ENCODE results near the gene NUTF2. TPM values are rescaled to one million over a fixed set of nuclear protein-coding genes. Genes with fewer than 3 reads are reported as not detected.
A peak's percentile ranks its signal among the peaks of the same experiment; 100 is the strongest.

NUTF2 gene
- polyA plus RNA-seq (ENCODE audit: insufficient read length in 4 of 4): 100 to 1,000 TPM; 121 to 130 (median 129) TPM

DNA sequence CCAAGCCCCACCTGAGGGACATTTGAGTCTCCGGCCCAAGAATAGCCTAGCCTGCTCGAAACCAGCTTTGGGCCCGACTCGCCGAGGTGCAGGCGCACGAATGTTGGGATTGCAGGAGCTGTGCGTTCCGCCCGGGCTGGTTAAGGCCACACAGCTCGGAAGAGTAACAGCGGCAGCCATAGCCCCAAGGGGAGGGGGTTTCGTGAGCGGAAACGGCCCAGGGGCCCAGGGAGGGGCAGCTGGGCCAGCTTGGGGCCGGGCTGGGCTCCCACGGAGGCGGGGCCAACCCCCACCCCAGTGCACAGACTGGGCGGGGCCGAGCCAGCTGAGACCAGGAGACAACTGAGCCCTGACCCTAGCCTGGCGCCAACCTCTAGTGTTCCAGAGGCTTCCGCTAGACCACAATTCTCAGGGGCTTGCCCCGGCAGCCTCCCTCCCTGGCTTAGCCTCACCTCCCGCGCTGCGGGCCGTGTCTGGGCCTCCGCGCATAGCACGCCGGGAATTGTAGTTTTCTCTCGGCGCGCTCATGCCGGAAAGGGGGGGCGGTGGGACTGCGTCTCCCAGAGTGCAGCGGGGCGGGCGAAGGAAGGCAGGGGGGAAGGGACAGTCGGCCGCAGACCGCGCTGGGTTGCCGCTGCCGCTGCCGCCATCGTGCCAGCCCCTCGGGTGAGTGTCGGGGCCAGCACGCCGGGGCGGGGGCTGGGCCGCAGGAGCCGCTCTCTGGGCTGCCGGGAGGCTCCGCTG lies at the start of gene NUTF2:
TSS of gene NUTF2 (plus strand) at position 614 of the 744 bp plus-strand sequence. CDS start 18,198 bp downstream, outside the sequence.
- DNase-seq (ENCODE audit: low read depth in 4 of 4, low spot score in 3 of 4): peak; percentile 93 to 95 (median 94)

DNA sequence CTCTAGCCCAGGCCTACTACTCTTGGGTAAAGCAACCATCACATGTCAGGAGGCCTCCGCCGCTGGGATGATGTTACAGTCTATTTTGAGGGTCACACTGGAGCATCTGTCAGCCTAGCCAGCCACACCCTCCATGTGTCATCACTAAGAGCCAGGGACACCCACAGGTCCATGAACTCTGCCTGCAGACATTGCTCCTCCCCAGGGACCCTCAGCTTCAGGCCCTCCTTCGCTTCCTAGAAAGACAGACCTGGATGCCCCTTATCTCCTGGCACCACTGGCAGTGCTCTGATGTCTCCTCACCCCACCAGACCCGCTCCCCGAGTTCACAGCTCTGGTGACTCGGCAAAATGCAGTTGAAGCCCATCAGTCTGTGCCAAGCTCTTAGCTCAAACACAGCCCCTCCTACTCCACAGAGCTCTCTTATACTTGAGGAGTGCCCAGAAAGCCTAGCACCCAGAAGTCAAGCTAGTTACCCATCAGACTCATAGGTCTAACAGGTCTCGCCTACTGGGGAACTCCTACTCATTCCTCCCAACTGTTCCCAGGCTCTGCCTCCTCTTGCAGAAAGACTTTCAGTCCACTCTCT lies 46.3 kb upstream of the NUTF2 start:
- no peak for DNase-seq (ENCODE audit: low read depth in 4 of 4, low spot score in 3 of 4)

DNA sequence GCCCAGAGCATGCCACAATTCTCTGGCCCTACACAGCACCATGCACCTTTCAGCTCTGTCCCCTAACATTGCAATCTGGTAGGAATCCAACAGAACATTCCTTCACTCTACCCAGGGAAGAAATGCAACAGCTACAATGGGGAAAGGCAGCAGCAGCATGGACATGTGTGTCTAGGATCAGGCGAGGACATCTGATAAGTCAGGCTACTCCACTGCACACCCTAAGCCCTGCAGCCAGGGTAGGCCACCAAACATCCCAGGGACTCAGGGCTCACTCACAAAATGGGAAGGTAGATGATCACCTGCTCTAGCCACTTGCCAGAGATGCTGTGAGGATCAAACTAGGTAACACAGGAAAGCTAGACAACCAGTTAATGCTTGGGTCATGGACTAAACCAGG lies 45.5 kb upstream of the NUTF2 start:
- no peak for DNase-seq (ENCODE audit: low read depth in 4 of 4, low spot score in 3 of 4)

DNA sequence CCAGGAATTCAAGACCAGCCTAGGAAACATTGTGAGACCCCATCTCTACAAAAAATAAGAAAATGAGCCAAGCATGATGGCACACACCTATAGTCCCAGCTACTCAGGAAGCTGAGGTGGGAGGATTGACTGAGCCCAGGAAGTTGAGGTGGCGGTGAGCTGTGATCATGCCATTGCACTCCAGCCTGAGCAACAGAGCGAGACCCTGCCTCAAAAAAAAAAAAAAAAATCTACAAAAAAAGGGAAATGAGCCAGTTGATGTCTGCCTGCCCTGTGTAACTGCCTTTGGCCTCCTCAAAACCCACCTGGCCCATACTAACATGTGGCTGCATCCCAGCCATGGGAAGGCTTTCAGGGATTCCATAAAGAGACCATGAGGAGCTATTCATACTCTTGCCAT lies 44.9 kb upstream of the NUTF2 start:
- no peak for DNase-seq (ENCODE audit: low read depth in 4 of 4, low spot score in 3 of 4)

DNA sequence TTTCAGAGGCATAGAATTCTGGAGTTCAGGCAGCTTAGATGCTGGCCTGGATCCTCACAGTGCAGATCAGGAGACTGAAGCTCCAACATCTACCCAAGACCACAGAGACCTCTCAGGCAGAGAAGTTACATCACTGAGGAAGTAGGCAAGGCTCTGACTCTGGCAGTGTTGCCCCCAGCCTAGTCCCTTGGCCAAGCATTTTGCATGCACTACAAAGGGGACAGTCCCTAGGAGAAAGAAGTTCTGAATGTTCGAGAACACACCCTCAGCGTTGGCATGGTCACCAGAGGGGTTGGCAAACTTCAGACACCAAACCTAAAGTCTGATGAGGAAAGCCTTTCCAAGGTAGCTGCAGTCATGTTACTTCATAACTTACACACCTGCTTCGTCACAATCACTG lies 42.8 kb upstream of the NUTF2 start:
- no peak for DNase-seq (ENCODE audit: low read depth in 4 of 4, low spot score in 3 of 4)

DNA sequence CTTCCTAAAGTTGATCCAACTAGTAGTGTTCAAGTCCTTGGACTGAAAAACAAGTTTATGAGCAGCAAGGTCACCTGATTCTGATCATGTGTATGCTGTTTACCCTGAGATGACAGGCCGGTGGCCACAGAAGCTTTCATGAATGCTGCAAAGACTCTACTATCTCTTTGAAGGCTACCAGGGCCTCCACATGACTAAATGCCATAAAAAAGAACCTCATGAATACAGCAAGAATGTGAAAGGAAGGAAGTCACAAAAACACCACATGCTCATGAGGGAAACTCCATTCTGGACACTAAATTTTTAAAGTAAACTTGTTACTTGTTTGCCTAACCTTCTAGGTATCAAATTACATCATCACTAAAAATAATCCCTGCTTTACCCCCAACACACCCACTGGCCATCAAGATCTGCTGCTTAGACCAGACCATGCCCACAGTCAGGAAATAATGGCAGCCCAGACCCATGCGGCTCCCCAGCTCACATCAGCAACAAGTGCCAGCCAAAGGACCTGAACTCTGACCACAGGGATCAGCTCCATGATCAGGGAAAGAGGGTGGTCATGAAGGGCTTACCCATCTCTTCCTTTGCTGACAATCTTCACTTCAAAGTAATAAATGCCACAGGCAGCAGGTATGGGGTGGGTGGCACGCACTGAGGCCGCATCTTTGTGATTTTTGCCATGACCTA lies 41.7 kb upstream of the NUTF2 start:
- no peak for DNase-seq (ENCODE audit: low read depth in 4 of 4, low spot score in 3 of 4)

DNA sequence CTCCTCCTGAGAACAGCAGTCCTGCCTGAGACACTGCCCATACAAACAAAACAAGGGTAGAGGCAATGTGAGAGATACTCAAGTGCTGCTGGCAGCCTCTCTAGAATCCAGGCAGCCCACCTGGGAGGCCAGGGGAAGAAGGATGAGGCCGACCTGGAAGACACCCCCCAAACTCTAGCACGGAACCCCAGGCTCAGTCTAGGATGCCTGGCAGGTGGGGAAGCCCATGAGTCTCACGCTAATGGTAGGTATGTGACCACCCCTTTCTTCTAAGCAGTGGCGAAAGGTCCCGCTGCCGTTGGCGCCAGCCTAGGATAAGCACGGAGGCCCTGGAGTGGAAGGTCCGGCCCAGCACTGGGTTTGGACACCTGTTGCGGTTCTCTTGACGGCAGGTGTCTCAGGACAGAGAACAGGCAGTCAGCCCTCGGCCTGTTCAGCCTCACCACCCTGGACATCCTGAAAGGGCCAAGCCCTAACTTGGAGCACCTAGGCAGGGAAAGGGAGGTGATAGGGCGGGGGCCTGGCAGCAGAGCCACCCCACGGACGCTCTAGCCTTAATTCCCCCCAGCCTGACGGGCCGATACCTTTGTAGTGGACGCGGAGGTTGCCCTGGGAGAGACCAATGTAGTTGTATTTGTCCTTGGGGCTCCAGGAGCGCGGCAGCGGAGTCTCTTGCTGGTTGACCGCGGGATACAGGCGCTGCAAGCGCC lies 40.9 kb upstream of the NUTF2 start:
- no peak for DNase-seq (ENCODE audit: low read depth in 4 of 4, low spot score in 3 of 4)

DNA sequence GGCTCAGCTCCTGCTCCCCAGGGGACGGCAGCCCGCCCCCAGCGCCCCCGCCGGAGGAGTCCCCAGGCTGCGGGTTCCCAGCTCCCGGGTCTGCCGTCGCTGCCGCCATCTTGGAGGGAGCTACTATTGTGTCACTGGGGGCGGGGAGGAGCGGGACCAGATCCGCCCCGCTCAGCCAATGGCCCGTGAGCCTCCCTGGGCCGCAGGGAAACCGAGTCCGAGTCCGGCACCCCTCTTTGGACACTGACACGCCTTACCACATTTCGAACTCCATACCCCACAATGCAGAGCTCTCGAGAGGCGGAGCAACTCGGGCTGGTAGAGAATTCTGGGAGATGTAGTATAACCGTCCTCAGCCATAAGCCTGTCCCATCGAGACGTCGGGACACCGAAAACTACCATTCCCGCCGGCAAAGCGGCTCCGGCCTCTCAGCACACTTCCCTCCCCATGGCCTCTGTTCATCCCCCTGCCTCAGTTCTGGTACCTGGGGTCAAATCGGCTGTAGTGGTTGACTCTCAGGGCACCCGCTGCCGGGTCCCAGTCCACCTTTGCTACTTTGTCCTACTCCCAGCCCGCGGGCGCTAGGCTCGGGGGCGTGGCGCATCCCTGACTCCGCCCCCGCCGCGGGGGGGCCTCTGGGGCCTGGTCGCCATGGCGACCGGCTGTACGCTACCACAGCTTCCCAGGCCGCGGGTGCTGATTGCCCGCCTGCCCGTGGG lies 40.1 kb upstream of the NUTF2 start, which contains the start of the genes RANBP10 and TSNAXIP1:
TSS of gene RANBP10 (minus strand) at position 133 of the 720 bp plus-strand sequence. CDS start at position 109, 24 bp downstream.
TSS of gene TSNAXIP1 (plus strand) at position 462 of the 720 bp plus-strand sequence. CDS start 261 bp downstream, outside the sequence.
- DNase-seq (ENCODE audit: low read depth in 4 of 4, low spot score in 3 of 4): peak; percentile 92 to 99 (median 97)

DNA sequence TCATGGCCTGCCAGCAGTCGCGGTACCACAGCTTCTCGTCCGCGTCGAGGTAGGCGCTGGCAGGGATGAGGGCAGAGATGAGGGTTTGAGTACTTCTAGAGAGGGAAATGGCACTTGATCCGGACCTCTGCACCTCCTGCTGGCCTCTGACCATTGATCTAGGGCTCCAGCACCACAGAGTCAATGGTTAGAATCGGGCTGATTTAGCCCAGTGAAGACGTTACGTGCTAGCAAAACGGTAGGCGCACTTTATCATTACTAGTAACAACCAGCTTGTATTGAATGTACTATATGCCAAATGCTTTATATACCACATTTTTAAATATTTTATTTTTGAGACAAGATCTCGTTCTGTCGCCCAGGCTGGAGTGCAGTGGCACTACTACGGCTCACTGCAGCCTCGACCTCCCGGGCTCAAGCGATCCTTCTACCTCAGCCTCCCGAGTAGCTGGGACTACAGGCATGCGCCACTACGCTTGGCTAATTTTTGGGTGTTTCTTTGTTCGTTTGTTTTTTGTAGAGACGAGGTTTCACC lies 39.5 kb upstream of the NUTF2 start:
- DNase-seq (ENCODE audit: low read depth in 4 of 4, low spot score in 3 of 4): no peak

DNA sequence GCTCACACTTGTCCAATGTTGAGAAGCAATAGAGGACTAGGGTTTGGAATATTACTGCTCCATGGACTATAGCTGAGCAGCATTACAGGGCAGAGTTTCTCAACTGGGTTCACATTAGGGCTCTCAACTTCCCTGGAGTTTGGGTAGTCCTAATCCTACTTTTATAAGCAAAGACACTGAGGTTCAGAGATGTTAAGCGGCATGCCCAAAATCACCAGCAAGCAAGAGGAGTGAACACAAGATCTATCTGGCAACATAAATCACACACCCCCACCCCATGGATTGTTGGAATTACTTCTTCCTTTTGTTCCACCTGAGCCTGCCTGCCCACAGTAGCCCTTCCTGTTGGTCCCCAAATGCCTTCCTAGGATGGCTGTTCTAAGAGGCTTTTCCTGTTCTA lies 34.8 kb upstream of the NUTF2 start:
- DNase-seq (ENCODE audit: low read depth in 4 of 4, low spot score in 3 of 4): no peak

DNA sequence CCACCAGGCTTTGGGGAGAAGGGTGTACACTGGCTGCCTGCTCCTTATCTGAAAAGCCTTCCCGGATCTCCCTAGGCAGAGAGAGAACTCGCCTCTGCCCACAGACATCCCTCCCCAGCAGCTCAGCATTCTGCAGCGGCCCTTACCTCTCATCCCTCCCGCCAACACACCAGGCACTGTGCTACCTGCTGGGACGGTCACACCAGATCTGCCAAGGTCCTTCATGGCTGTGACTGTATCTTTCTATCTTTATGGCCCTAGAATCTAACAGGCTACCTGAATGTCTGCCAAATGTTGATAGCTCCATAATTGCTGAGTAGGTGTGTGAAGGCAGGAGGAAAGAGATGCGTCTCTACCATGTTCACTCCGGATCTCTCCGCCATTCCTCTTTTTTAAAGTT lies 32.2 kb upstream of the NUTF2 start:
- DNase-seq (ENCODE audit: low read depth in 4 of 4, low spot score in 3 of 4): no peak

DNA sequence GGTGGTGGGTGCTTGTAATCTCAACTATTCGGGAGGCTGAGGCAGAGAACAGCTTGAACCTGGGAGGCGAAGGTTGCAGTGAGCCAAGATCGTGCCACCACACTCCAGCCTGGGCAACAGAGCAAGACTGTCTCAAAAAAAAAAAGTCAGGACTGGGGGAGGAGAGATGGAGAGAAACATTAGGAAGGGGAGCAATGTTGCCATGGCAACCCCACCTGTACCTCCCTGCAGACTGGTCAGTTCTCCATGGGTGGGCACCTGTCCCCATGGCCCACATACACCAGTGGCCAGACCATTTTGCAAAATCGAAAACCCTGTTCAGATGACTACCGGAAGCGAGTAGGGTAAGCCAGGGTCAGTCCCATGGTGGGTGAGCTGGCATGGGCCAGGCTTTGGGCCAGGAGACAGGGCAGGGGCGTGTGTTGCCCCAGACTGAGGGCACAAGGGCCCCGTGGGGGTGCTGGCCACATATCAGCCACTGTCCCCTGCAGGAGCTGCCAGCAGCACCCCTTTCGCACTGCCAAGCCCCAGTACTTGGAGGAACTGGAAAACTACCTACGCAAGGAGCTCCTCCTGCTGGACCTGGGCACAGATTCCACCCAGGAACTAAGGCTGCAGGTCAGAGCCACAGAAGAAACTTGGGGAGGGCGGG lies 26.0 kb upstream of the NUTF2 start:
- DNase-seq (ENCODE audit: low read depth in 4 of 4, low spot score in 3 of 4): no peak

DNA sequence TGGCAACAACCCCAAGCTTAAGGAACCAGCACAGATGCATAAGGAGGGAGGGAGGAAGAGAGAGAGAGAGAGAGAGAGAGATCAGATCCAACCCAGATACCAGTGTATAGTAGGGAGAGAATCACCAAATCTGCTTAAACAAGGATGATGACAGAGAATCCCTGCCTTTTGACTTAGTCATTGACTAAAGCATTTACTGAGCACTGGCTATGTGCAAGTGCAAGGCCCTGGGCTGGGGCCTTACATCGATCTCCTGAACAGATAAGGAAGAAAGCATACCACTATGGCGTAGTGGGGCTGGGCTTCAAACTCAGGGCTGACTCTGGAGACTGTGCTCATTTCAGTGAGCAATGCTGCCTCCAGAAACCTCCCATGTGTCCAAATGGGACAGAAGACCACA lies 24.2 kb upstream of the NUTF2 start:
- DNase-seq (ENCODE audit: low read depth in 4 of 4, low spot score in 3 of 4): no peak

DNA sequence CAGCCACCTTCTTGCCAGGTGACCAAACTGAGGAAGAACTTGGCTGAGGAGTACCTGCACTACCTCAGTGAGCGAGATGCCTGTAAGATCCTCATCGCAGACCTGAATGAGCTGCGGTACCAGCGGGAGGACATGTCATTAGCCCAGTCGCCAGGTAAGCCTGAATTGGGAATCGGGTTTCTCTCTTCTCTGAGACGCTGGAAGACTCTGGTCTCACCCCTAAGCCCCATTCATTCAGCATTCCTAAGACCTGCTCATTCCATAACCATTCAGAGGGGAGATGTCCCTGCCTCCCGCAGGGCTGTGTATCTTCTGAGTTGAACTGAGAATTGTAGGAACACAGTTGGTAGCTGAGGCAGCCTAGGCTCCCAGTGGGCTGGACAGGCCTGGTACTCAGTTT lies 21.6 kb upstream of the NUTF2 start:
- DNase-seq (ENCODE audit: low read depth in 4 of 4, low spot score in 3 of 4): no peak

DNA sequence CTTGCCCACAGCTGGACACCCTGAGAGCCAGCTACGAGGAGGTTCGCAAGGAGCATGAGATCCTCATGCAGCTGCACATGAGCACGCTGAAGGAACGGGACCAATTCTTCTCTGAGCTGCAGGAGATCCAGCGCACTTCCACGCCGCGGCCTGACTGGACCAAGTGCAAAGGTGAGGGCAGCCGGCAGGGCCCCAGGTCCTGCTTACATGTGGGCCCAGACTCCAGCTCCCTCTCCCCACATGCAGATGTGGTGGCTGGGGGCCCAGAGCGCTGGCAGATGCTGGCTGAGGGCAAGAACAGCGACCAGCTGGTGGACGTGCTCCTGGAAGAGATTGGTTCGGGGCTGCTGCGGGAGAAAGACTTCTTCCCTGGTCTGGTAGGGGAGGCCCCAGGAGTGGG lies 20.8 kb upstream of the NUTF2 start:
- no peak for DNase-seq (ENCODE audit: low read depth in 4 of 4, low spot score in 3 of 4)

DNA sequence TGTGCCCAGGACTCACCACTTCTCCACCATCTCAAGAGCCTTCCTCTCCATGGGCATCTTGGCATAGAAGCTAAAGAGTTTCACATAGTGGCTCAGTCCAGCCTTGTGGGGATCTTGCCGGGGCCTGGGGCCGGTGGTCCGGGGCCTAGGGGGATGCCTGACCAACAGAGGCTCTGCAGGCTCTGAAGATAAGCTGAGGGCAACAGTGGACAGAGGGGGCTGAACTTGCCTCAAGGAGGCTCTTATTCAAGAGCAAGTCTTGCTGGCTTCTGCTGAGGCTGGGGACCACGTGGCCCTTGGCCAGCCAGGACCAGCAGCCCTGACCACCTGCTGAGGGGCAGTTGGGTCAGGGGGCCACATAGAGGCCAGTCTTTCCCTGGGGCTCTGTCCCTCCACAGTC lies 18.1 kb upstream of the NUTF2 start:
- DNase-seq (ENCODE audit: low read depth in 4 of 4, low spot score in 3 of 4): no peak

DNA sequence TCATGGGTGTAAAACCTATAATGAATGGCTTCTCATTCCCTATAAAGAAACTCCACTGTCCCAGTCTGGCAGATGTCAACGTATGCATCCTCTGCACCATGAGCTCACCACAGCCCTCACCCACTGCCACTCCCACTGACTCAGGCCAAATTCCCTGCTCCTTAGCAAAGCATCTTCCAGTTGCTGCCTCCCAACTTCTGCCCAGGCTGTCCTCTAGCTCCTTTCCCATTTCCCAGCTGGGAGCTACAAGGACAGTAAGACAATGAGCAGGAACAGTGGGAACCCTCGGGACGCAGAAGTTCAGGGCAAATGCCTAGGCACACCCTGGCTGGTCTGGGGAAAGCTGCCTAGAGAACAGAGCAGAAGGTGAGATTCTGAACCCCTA lies 13.7 kb upstream of the NUTF2 start:
- no peak for DNase-seq (ENCODE audit: low read depth in 4 of 4, low spot score in 3 of 4)

DNA sequence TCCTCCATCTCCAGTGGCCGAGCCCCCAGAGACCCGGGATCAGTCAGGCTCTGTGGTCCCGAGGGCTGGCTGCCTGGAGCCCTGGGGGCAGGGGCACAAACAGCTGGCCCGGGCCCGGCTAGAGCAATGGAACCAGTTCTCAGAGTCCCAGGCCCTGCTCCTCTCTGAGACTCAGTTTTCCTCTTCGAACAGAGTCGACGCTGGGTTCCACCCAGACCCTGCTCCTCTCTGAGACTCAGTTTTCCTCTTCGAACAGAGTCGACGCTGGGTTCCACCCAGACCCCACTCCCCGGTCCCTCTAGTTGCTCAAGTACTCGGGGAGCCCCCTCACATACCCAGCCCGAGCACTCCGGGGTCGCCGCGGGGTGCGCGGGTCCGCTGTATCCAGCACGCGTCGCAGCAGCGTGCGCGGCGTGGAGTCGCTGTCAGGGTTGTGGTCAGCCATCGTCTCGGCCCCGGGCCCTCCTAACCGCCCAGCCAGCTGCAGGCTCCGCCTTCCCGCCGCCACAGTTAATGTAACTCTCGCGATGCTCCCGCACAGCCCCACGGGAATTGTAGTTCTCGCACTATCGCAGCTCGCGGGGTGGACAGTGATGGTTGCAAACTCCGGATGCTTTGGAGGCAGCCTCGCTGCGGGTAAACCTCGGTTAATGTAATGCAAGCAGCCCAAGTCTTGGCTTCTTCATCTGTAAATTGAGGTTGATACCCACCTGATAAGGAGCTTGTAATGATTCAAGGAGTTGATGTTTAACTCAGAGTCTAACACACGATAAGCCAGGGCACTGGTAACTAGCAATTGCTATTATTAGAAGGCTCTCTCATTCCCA lies 13.1 kb upstream of the NUTF2 start:
- peak; percentile 84 to 90 (median 88) for DNase-seq (ENCODE audit: low read depth in 4 of 4, low spot score in 3 of 4)

DNA sequence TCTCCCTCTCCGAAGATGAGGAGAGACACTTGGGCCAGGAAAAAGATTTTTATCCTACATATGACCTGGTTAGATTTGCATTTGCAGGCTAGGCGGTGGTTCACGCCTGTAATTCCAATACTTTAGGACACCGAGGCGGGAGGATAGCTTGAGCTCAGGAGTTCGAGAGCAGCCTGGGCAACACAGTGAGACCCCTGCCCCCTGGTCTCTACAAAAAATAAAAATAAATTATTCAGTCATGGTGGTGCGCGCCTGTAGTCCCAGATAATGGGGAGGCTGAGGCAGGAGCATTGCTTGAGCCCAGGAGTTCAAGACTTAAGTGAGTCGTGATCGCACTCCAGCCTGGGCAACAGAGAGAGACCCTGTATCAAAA lies 12.5 kb upstream of the NUTF2 start:
- no peak for DNase-seq (ENCODE audit: low read depth in 4 of 4, low spot score in 3 of 4)

Measured in right renal pelvis (tissue), 4 donors.